HepG2 (cell line): ENCODE data around the gene SPTB. TPM values are rescaled to one million over a fixed set of nuclear protein-coding genes. Genes with fewer than 3 reads are reported as not detected.
A peak's percentile ranks its signal among the peaks of the same experiment; 100 is the strongest.

Experiments used
- ATAC-seq: fragments of 200-7000 bp; cut with Tn5 transposase; 3 replicates; pipeline ENCODE4 v1.9.1; 2020; ENCODE audit warnings: mild to moderate bottlenecking, moderate library complexity
- BruUV-seq: library from RNA; stranded (reverse); fragments of 400-500 nt; replicated peaks from 2 replicates; lab custom pipeline; 2021; lab: Mats Ljungman, UMichigan
- CTCF ChIA-PET: fragments of 300-600 bp; formaldehyde crosslinking; extraction: SDS; loops from one replicate; lab custom pipeline; 2021; ENCODE audit warnings: low total read pairs, inconsistent platforms, low intra/inter-chr PET ratio; lab: Yijun Ruan, JAX
- POLR2A ChIA-PET: fragments of 350-600 bp; sonication (Branson Sonifier 250); formaldehyde crosslinking; loops from one replicate; lab custom pipeline; 2020; ENCODE audit warnings: antibody characterized with exemption, inconsistent platforms; lab: Yijun Ruan, JAX
- DNase-seq: peaks from one replicate; pipeline ENCODE4 v3.0.0-alpha.2; 2015; ENCODE audit warnings: low spot score
- FAIRE-seq: peaks from 3 replicates; lab custom pipeline; 2011; peaks lifted over from hg19 to GRCh38; lab: Jason Lieb, UNC
- H2AFZ ChIP-seq: one replicate; pipeline ENCODE4 v1.6.1; 2011; ENCODE audit warnings: low read length, inconsistent platforms
- H3K27ac ChIP-seq: fragments of 300-600 bp; 3 replicates; pipeline ENCODE4 v1.8.0; 2011; ENCODE audit warnings: mixed run types, mild to moderate bottlenecking, mixed read lengths, low read length, inconsistent platforms; ENCODE audit not compliant: insufficient read depth; ENCODE audit errors: extremely low read length
- H3K27me3 ChIP-seq, 2 experiments: fragments of 200-600 bp in 1 of 2; 2 replicates in 1 of 2; 3 replicates in 1 of 2; pipeline versions ENCODE4 v1.6.0 to v1.8.0; 2011; ENCODE audit warnings: low read length in 2 of 2, mild to moderate bottlenecking in 2 of 2, moderate library complexity in 2 of 2, inconsistent platforms in 1 of 2; ENCODE audit not compliant: insufficient read depth in 2 of 2, control insufficient read depth in 1 of 2
- H3K36me3 ChIP-seq, 2 experiments: fragments of 200-600 bp in 1 of 2; replicated peaks in 1 of 2; 2 replicates in 1 of 2; 3 replicates in 1 of 2; pipeline versions ENCODE4 v1.5.1 to v1.8.0; 2011; ENCODE audit warnings: low read length in 2 of 2, inconsistent platforms in 1 of 2; ENCODE audit not compliant: insufficient read depth in 2 of 2, control insufficient read depth in 1 of 2
- H3K4me1 ChIP-seq: 2 replicates; pipeline ENCODE4 v1.5.1; 2012; ENCODE audit warnings: low read length, inconsistent platforms; ENCODE audit not compliant: insufficient read depth
- H3K4me2 ChIP-seq: 2 replicates; pipeline ENCODE4 v1.6.0; 2011; ENCODE audit warnings: low read depth, low read length, inconsistent platforms
- H3K4me3 ChIP-seq, 3 experiments: fragments of 200-600 bp in 1 of 3; sonication (generic), shearing (Covaris generic) in 1 of 3; replicated peaks in 1 of 3; 2 replicates each; pipeline ENCODE4 v1.5.1; 2011 to 2016; ENCODE audit warnings: low read length in 3 of 3, inconsistent platforms in 2 of 3, low read depth in 2 of 3, mild to moderate bottlenecking in 2 of 3, control low read depth in 1 of 3, mixed read lengths in 1 of 3; ENCODE audit not compliant: insufficient read depth in 1 of 3
- H3K79me2 ChIP-seq: one replicate; pipeline ENCODE4 v1.6.1; 2011; ENCODE audit warnings: low read length, inconsistent platforms; ENCODE audit not compliant: insufficient read depth
- H3K9ac ChIP-seq: 2 replicates; pipeline ENCODE4 v1.6.0; 2011; ENCODE audit warnings: mild to moderate bottlenecking, low read depth, low read length, inconsistent platforms; ENCODE audit not compliant: insufficient read depth
- H3K9me3 ChIP-seq: 2 replicates; pipeline ENCODE4 v1.5.1; 2012; ENCODE audit warnings: mild to moderate bottlenecking, low read length
- H4K20me1 ChIP-seq: 2 replicates; pipeline ENCODE4 v1.6.0; 2011; ENCODE audit warnings: inconsistent platforms, mild to moderate bottlenecking, low read length, moderate library complexity; ENCODE audit not compliant: insufficient read depth
- AGO2 ChIP-seq: fragments of 200-400 bp; formaldehyde crosslinking; optimal IDR thresholded peaks from 2 replicates; pipeline ENCODE3; 2017; ENCODE audit warnings: mild to moderate bottlenecking, low read depth, low read length, moderate library complexity
- CBX5 ChIP-seq: sonication (generic); formaldehyde crosslinking; IDR thresholded peaks from 2 replicates; pipeline ENCODE4 v1.4.0; 2020; ENCODE audit warnings: missing genetic modification reagents, borderline replicate concordance
- FOSL2 ChIP-seq: sonication (generic); formaldehyde crosslinking; IDR thresholded peaks from 2 replicates; pipeline ENCODE4 v1.4.0; 2020; ENCODE audit warnings: missing genetic modification reagents
- FOXP1 ChIP-seq, 2 experiments: fragments of 450-650 bp in 1 of 2; IDR thresholded peaks; 2 replicates each; pipeline ENCODE4 v1.6.1; 2017 to 2018; ENCODE audit warnings: antibody characterized with exemption in 1 of 2
- HNRNPL ChIP-seq: fragments of 200-400 bp; formaldehyde crosslinking; IDR thresholded peaks from 2 replicates; pipeline ENCODE4 v1.6.1; 2017; ENCODE audit warnings: mild to moderate bottlenecking, low read depth, low read length
- MAFG ChIP-seq: sonication (generic); formaldehyde crosslinking; IDR thresholded peaks from 2 replicates; pipeline ENCODE4 v1.5.1; 2020; ENCODE audit warnings: mild to moderate bottlenecking, missing genetic modification reagents
- SATB2 ChIP-seq: sonication (generic); formaldehyde crosslinking; IDR thresholded peaks from 2 replicates; pipeline ENCODE4 v1.5.0; 2020; ENCODE audit warnings: missing genetic modification reagents
- SMC3 ChIP-seq: IDR thresholded peaks from 2 replicates; pipeline ENCODE4 v1.6.1; 2011; ENCODE audit warnings: low read length, improper control_type of control experiment
- TAF1 ChIP-seq: sonication (generic); formaldehyde crosslinking; IDR thresholded peaks from 2 replicates; pipeline ENCODE4 v1.4.0; 2020; ENCODE audit warnings: missing genetic modification reagents
- ZNF138 ChIP-seq: sonication (generic); formaldehyde crosslinking; IDR thresholded peaks from 2 replicates; pipeline ENCODE4 v1.5.0; 2020; ENCODE audit warnings: mild to moderate bottlenecking, low read depth, missing genetic modification reagents
- ZNF180 ChIP-seq: sonication (generic); formaldehyde crosslinking; IDR thresholded peaks from 2 replicates; pipeline ENCODE4 v1.4.0; 2020; ENCODE audit warnings: low read depth, missing genetic modification reagents, borderline replicate concordance
- ZNF558 ChIP-seq: sonication (generic); formaldehyde crosslinking; IDR thresholded peaks from 2 replicates; pipeline ENCODE4 v1.9.0; 2022; ENCODE audit warnings: mild to moderate bottlenecking, missing genetic modification reagents, borderline replicate concordance
- ZNF776 ChIP-seq: sonication (generic); formaldehyde crosslinking; IDR thresholded peaks from 2 replicates; pipeline ENCODE4 v1.4.0; 2020; ENCODE audit warnings: mild to moderate bottlenecking, missing genetic modification reagents
- ZNF839 ChIP-seq: sonication (generic); formaldehyde crosslinking; IDR thresholded peaks from 2 replicates; pipeline ENCODE4 v1.4.0; 2020; ENCODE audit warnings: missing genetic modification reagents, mild to moderate bottlenecking, borderline replicate concordance
- ZNF891 ChIP-seq: sonication (generic); formaldehyde crosslinking; IDR thresholded peaks from 2 replicates; pipeline ENCODE4 v1.5.0; 2020; ENCODE audit warnings: mild to moderate bottlenecking, missing genetic modification reagents
- WGBS: methylation state at CpG from one replicate; pipeline ENCODE4 v1.1.6; 2017; ENCODE audit warnings: low lambda C conversion rate; 5-methylcytosine and 5-hydroxymethylcytosine counted together
- in situ Hi-C: cut with HindIII; loops from 2 replicates; pipeline ENCODE4 v1.10.0; 2017; ENCODE audit warnings: low pct_unique_long_range_greater_than_20kb; ENCODE audit not compliant: extremely low pct_ligation_motif_present
- intact Hi-C: fragments of 100-400 bp; cut with micrococcal nuclease; formaldehyde crosslinking; loops from one replicate; pipeline ENCODE4 v1.10.0; 2022; ENCODE audit not compliant: unreplicated experiment
- polyA plus RNA-seq, 8 experiments: library from polyadenylated mRNA; depleted of rRNA in 3 of 8; stranded (reverse) in 7 of 8; unstranded in 1 of 8; fragments of >200 nt; fragmentation: Illumina TruSeq in 4 of 8; extraction: Trizol in 4 of 8; gene quantifications; 2 replicates each; pipeline versions ENCODE4 v1.2.1 to v1.2.3, GENCODE V29; 2011 to 2016; ENCODE audit warnings: low read depth in 4 of 8, missing spikeins in 1 of 8, mixed read lengths in 1 of 8; ENCODE audit not compliant: insufficient read depth in 1 of 8
- total RNA-seq, 5 experiments: library from RNA; depleted of rRNA; stranded (reverse); fragments of >200 nt; fragmentation: Illumina TruSeq; extraction: Trizol; gene quantifications; 2 replicates each; pipeline ENCODE4 v1.2.3, GENCODE V29; 2016; ENCODE audit warnings: low read depth in 1 of 5
- TF ChIP-seq, protein P1 (sequence below): sonication (generic); formaldehyde crosslinking; IDR thresholded peaks from 2 replicates; pipeline ENCODE4 v1.4.0; 2020; ENCODE audit warnings: missing genetic modification reagents

Gene SPTB
- total and polyA plus RNA-seq, 2 of the 13 experiments (the other 11 are each of a cell fraction or from before 2014, with no cell fraction given), result 0.01 to 0.02 TPM

DNA sequence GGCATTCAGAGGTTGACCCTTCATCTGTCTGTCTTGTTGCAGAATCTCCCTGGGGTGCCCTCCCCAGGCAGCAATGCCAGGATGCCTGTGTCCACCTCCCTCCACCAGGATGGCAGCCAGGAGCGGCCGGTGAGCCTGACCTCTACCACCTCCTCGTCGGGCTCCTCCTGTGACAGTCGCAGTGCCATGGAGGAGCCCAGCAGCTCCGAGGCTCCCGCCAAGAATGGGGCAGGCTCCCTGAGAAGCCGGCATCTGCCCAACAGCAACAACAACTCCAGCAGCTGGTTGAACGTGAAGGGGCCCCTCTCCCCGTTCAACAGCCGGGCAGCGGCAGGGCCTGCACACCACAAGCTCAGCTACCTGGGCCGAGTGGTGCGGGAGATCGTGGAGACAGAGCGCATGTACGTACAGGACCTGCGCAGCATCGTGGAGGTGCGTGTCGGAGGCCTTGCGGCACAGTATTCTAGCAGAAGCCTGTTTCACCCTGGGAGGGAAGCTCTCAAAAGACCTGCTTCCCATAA, 152.1 kb downstream of the SPTB start:
- ATAC-seq, result no peak
- H3K4me2 ChIP-seq, result no peak overlapping the region
- no peak overlapping the region for H3K9ac ChIP-seq
- intact Hi-C loops (no loop called here), in situ Hi-C loops (no loop called here)
- no peak for FAIRE-seq
- DNase-seq, result no peak
- POLR2A ChIA-PET, result no interaction called here
- no peak overlapping the region for H3K27ac ChIP-seq
- H3K79me2 ChIP-seq, result no peaks in the 10 kb centered on the region
- TF ChIP-seq ZNF138 (CRISPR knock-in tag), result no peak
- TF ChIP-seq ZNF891 (CRISPR knock-in tag), result no peak
- TF ChIP-seq AGO2, result peak; percentile 42
- no peaks in the 10 kb centered on the region for H4K20me1 ChIP-seq
- no TSS peak for BruUV-seq
- H3K4me1 ChIP-seq, result peaks cover 32% of the 10 kb centered on the region
- CTCF ChIA-PET, result no interaction called here
- WGBS, result 94% methylated on average over 16 of the region's 22 CpGs
- no peak overlapping the region for H2AFZ ChIP-seq
- H3K36me3 ChIP-seq, result peaks cover 6 to 11% of the 10 kb centered on the region in 2 experiments; a peak in 3 of 5 replicates
- H3K27me3 ChIP-seq, result no peaks in the 10 kb centered on the region
- no peaks in the 10 kb centered on the region for H3K9me3 ChIP-seq
- no peak overlapping the region for H3K4me3 ChIP-seq

DNA sequence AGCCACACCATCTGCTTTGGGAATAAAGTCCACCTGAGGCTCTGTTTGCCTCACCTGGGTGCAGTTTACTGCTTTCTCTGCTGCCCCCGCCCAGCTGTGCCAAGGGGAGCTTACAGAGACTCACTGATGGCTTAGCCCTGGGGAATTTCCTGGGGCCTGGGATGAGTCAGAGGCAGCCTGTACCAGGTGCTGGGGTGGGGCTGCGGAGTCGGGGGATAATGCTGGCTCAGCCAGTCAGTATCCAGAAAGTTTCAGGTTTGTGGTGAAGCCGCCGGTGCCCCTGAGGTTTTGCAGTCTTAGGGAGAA, 153.2 kb downstream of the SPTB start:
- ChIA-PET CTCF (no interaction called here), POLR2A (interaction anchor here (0.6 to 1.9 kb wide), 2 partner anchors 20 to 22 kb away, joined by 3 to 5 read pairs; partner anchors contain the start of gene PLEKHG3)
- Histone ChIP-seq H3K9me3 (no peaks in the 10 kb centered on the region), H3K27me3 (no peaks in the 10 kb centered on the region), H3K4me3 (no peak overlapping the region), H3K79me2 (no peaks in the 10 kb centered on the region), H4K20me1 (no peaks in the 10 kb centered on the region), H3K36me3 (peaks cover 6 to 7% of the 10 kb centered on the region in 2 experiments; a peak in 3 of 5 replicates), H3K4me2 (no peak overlapping the region), H3K9ac (no peak overlapping the region), H2AFZ (no peak overlapping the region), H3K27ac (no peak overlapping the region)
- no TSS peak for BruUV-seq
- FAIRE-seq (no peak), DNase-seq (no peak), ATAC-seq (peak; percentile 44; the same call in 1 of the 3 replicates)
- 83% methylated on average over 5 of the region's 5 CpGs for WGBS
- intact Hi-C loops, result no loop called here
- in situ Hi-C loops, result no loop called here
- TF ChIP-seq TAF1 (CRISPR knock-in tag) (no peak), HNRNPL (0 out of 2 replicates have a peak, but pooled peaks have one; percentile 58), ZNF839 (CRISPR knock-in tag) (no peak), ZNF180 (CRISPR knock-in tag) (no peak), ZNF776 (CRISPR knock-in tag) (no peak), FOXP1 (IDR thresholded peaks at IDR 0.05) (no peak), FOXP1 (CRISPR knock-in tag; IDR thresholded peaks at IDR 0.05) (no peak), MAFG (no peak), CBX5 (CRISPR knock-in tag) (no peak), SATB2 (CRISPR knock-in tag) (no peak), ZNF558 (CRISPR knock-in tag) (no peak), SMC3 (no peak), FOSL2 (peak; percentile 50)
- TF ChIP-seq, protein P1, sequence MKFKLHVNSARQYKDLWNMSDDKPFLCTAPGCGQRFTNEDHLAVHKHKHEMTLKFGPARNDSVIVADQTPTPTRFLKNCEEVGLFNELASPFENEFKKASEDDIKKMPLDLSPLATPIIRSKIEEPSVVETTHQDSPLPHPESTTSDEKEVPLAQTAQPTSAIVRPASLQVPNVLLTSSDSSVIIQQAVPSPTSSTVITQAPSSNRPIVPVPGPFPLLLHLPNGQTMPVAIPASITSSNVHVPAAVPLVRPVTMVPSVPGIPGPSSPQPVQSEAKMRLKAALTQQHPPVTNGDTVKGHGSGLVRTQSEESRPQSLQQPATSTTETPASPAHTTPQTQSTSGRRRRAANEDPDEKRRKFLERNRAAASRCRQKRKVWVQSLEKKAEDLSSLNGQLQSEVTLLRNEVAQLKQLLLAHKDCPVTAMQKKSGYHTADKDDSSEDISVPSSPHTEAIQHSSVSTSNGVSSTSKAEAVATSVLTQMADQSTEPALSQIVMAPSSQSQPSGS (CRISPR knock-in tag), result no peak
- TF ChIP-seq, all 625 proteins: peak for 2
- H3K4me1 ChIP-seq, result peaks cover 32% of the 10 kb centered on the region
